HG02759 (cell line): ENCODE results near the gene COL8A1.
A peak's percentile ranks its signal among the peaks of the same experiment; 100 is the strongest.

Source experiments
- ATAC-seq: cut with Tn5 transposase; IDR thresholded peaks from one replicate; pipeline ENCODE4 v1.9.1; 2021; ENCODE audit warnings: mild to moderate bottlenecking, moderate library complexity; ENCODE audit not compliant: unreplicated experiment

Gene COL8A1

DNA sequence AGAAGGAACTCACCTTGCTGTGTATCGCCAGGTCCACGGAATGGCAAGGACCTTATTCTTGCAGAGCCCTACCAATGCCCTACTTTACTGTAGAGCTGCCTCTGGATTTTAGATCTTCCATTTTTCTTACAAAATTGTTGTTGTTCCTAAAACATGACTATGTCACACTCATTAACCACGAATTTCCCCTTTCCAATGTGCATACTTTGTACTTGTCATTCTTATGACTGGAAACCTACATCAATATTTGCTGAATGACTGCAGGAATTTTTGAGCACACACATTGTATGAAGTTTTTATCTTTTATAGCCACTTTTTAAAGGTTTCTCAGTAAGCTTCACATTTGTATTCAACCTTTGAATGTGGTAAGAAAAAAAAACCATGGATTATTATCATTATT, 143.4 kb downstream of the COL8A1 start:
- ATAC-seq = no peak

DNA sequence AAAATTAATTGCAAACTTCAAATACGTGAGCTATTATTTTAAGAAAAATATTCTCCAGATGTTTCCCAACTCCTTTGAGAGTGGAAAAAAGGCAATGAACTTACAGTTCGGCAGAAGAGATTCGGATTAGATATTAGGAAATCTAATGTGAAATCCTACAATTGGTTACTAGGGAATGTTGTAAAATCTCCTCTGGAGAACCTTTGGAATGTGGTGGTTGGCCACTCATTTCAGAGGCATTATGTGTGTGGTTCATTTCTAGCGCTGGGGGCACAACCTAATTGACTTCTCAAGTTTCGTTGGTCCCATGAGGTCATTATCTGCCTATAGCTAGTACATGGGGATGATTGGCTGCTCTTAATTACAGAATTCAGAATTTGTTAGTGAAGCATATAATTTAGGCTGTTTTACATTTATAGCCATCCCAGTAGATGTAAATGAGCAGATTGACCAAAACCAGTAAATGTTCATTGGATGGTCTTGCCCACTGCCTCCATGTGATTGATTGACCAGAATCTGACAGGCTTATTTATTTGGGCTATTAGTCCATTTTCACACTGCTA, 144.7 kb downstream of the COL8A1 start:
- no peak for ATAC-seq

DNA sequence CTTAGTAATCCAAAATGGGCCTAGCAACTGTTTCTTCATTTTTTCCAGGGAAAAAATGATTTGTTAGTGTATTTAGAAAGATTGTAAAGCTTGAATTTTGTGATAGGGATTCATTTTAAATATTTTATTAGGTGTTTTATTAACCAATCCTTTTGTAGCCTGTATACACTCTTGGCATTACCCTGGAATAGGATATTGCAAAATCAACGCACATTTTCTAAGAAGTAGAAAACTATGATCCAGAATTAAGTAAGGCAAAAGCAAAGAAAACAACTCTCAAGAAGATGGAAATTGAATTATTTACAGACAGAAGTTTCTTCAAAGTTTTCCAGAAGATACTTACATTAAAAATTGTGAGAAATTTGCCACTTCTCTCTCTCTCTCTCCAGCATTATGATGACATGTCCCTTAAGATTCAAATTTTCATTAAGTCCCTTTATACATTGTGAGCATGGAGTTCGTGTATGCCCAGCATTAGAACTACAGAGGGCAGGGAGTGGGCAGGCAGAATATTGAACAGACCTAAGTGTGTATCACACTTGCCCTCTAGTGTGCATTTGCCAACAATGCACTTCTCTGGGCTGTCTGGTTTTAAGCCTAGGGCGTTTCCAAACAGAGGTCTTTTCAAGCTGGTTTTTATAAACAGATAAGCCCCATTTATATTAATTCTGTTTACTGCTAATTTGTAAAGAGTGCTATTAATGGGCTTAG, 150.8 kb downstream of the COL8A1 start:
- peak; percentile 93 for ATAC-seq

DNA sequence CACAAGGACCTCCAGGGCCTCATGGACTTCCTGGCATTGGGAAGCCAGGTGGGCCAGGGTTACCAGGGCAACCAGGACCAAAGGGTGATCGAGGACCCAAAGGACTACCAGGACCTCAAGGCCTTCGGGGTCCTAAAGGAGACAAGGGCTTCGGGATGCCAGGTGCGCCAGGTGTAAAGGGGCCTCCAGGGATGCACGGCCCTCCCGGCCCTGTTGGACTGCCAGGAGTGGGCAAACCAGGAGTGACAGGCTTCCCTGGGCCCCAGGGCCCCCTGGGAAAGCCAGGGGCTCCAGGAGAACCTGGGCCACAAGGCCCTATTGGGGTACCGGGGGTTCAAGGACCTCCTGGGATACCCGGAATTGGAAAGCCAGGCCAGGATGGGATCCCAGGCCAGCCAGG, 156.1 kb downstream of the COL8A1 start:
- ATAC-seq = no peak

DNA sequence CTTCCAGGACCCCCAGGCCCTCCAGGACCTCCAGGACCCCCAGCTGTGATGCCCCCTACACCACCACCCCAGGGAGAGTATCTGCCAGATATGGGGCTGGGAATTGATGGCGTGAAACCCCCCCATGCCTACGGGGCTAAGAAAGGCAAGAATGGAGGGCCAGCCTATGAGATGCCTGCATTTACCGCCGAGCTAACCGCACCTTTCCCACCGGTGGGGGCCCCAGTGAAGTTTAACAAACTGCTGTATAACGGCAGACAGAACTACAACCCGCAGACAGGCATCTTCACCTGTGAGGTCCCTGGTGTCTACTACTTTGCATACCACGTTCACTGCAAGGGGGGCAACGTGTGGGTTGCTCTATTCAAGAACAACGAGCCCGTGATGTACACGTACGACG, 157.2 kb downstream of the COL8A1 start:
- no peak for ATAC-seq

DNA sequence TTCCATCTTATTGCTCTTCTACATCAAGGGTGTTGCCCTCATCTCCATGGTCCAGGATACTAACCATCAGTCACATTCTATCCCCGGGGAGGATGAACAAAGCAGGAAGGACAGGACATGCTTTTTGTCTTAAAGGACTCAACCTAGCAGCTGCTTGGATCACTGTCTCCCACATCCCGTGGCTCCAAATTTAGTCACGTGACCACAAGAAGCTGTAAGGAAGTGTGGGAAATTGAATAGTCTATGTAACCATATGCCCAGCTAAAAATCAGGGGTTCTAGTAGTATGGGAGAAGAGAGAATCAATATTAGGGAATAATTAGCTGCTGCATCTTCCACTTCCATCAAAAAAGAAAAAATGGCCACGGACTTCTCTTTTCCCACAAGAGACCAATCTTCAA, 161.0 kb downstream of the COL8A1 start:
- no peak for ATAC-seq

DNA sequence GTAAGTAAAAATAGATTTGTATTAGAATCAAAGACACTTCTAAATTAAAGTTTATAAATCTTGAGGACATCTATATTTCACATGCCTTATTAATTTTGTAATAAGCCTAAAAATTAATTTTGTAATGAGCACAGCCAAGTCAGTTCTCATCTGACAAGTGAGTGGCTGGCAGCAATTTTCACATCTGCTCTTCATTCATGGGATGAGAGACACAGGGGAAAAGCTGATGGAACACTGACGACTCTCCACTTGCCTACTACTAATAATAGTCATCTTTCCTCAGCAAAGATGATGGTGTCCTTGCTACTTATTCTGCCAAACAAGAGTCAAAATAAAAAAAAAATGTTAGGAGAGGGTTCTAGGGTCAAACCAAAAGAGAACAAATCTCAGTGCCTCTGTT, 164.9 kb downstream of the COL8A1 start:
- no peak for ATAC-seq

DNA sequence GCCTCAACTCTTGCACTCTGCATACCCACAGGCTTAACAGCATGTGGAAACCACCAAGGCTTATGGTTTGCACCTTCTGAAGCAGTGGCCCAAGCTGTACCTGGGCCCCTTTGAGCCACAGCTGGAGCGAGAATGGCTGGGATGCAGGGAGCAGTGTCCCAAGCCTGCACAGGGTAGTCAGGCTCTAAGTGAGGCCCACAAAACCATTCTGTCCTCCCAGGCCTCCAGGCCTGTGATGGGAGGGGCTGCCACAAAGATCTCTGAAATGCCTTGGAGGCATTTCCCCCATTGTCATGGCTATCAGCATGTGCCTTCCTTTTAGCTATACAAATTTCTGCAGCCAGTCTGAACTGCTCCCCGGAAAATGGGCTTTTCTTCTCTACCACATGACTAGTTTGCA, 166.8 kb downstream of the COL8A1 start:
- ATAC-seq = no peak

DNA sequence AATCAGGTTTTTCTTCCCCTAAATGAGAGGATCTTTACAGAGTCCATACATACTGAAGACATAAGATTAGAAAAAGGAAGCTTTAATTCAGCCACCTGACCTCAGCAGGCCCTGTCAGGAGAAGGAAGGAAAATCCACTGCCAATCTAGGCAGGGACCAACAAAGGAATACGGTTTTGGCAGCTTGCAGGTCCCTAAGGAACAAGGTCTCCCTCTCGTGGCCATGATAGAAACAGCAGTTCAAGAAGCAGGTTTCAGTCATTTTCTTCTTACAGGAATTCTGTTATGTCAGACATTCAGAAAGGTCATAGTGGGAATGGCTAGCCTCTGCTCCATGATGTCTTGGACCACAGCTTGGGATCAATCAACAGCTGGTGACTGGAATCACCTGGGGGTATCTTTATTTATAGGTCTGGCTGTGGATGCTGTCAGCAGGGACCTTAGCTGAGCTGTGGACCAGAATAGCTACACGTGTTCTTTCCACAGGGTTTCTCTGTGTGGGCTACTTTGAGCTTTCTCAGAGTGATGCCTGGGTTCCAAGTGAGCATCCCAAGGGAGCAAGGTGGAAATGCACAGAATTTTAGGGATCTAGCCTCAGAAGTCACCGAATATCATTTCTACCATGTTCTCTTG, 169.9 kb downstream of the COL8A1 start:
- peak; percentile 78 for ATAC-seq

DNA sequence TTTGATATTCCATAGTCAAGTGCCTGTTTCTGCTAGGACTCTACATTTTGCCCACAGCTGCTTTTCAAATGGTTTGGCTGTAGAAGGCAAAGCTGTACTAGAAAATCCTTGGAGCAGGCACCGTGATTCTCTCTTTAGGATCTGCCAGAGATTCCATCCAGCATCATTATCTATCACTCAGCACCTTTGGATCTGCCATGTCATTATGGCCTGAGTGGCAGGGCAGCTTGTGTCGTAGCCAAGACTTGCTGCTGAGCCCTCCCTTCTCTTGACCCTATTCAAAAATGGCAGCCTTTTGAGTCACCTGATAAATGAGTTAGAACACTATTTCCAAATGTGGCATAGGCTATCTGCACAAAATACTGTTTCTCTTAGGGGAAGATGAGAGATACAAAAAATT, 171.2 kb downstream of the COL8A1 start:
- no peak for ATAC-seq

DNA sequence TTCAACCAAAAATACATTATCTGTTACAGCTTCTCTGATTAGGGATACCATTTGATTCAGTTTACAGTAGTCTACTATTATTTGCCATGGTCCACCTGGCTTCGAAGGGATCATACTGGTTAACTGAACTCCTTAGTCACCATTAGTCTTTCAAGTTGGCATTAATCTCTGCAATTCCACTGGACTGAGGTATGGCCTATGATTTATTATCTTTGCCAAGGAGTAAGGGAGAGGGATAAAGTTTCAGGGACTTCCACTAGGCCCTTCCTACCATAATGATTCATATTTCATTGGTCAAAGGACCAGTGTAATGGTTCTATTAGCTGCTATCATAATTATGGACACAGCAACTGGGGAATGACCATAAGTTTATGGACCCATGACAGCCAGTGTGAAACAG, 172.0 kb downstream of the COL8A1 start:
- no peak for ATAC-seq

DNA sequence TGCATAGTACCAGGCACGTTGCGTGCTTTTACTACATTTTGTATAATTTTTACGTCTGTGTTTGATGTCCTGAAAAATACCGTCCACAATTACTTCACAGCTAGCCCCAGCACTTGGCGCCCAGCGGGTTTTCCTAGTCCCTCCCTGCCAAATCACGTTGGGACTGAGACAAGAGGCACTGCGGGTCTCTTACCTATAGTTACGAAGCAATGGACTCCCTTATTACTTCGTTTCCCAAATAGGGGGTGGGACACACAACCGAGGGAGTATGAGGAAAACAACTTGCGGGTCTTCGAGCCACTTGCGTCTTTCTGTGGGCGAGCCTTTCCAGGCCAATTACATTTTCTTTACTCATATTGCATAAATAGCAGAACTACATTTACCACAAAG, 178.6 kb downstream of the COL8A1 start:
- no peak for ATAC-seq

DNA sequence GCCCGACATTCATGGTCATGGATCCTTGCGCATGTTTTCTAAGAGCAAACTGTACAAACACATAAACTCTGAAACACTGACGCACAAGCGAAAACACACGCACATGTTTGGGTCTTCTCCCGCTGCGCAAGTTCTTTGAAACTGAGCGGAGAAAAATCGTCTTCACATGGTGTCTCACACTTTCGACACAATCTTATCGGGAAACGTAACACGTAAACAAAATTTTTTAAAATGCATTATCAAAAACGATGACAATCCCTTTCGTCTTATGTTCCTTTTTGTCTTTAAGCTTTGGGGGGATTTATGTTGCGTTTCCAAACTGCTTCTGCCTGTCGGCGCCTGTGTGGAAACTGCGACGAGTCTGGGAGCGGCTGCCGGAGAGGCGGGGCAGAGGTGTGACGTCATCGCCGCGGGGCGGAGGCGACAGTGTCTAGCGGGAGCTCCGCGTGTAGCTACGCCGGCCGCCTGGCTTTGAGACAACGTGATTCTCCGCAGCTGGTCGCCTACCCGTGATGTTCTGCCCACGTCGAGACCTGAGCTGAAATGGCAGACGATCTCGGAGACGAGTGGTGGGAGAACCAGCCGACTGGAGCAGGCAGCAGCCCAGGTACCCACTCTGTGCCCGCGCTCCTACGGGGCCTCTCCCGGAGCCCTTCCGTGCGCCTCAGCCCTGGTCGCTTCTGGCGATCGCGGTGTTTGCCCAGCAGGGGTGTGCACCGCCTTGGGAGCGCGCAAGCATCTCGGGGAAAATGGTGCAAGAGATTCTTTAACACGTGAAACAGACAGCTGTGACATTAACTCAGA, 179.2 kb downstream of the COL8A1 start, which contains the start of gene CMSS1:
Gene CMSS1 (plus strand): TSS at position 426 of the 804 bp plus-strand sequence.
- peak; percentile 98 for ATAC-seq

DNA sequence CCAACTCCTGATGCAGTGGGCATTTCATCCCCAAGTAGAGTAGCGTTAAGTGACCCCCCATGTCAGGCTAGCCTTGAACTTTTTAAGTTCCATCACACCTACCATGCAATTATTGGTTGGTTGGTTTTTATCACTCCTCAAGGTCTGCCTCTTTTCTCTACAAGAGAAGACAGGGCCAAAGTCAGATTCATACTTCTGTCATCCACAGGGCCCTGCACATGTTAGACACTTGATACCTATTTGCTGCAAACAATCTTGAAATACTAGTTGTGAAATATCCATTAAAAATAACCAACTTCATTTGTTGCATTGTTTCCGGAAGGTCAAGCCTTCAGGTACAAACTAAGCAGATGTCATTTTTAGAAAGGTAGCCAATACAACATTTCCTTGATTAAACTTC, 180.4 kb downstream of the COL8A1 start:
- no peak for ATAC-seq

DNA sequence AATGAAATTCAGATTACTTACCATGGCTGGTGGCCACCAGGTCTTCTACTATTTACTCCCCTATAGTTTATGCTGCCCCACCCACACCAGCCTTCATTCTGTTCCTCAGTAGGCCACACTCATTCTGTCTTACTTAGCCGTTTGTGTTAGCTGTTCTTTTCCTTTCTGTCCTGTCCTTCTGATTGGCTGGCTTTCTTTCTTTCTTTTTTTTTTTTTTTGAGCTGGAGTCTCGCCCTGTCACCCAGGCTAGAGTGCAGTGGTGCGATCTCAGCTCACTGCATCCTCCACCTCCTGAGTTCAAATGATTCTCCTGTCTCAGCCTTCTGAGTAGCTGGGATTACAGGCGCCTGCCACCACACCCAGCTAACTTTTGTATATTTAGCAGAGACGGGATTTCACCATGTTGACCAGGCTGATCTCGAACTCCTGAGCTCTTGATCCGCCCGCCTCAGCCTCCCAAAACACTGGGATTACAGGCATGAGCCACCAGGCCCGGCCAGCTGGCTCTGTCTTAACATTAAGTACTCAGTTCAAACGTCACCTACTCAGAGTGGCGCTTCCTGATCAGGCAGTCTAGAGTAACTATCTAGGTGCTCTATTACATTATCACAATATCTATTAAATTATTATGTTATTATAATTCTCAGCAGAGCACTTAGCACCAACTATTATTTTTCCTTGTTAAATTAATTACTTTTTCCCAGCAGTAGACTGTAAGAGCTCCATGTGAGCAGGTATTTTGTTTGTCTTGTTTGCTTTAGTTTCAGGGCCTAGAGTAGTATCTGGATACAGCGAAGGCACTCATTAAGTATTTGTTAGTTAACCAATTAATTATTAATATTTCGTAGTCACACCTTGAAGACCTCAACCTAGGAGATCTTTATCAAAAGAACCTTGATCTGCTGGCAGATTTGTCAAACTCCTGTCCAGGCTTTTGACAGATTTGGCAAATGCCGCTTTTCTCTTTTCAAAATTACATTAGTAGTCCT, 185.6 kb downstream of the COL8A1 start:
- ATAC-seq = no peak

DNA sequence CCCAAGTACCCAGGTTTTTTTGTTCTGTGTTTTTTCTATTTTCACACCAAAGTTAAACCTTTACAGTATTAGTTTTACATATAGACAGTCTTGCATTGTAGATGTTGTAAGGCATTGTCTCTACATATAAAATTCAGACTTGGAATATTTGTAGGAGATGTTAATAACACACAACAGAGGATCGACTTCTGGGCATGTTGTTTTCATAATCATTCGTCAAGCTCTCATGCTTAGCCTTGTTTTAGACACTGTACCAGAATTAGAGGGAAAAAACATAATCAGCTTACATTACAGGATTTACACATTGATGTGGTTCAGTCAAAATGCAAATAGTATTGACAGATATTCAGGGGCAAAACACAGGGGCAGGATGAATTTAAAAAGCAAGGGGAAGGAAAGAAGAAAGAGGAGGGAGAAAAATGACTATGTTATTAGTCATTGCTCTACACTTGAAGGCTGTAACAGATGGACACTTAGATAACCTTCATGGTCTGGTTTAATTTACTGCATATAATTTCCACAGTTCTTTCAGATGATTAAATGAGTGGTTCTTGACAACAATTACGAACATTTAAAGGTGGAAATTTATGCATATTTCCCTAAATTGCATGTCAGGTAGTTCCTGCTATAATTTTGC, 186.7 kb downstream of the COL8A1 start:
- ATAC-seq = no peak

DNA sequence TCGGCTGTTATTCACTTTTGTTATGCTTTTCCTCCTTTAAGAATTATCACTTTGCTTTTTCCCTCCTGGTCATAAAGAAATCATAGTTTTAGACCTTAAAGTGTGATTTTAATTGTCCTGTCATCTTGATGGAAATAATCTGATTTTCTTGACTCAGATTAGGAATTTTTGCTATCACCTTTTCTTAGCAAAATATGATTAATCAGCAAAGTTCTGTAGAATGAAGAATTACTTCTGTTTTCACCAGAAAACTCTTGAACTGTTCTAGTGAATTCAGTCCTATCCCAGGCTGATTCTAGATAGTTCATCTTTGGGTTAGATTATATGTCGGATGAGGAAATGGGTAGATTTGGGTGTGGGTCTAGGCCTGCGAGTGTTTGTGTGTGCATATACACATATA, 191.4 kb downstream of the COL8A1 start:
- ATAC-seq = no peak

DNA sequence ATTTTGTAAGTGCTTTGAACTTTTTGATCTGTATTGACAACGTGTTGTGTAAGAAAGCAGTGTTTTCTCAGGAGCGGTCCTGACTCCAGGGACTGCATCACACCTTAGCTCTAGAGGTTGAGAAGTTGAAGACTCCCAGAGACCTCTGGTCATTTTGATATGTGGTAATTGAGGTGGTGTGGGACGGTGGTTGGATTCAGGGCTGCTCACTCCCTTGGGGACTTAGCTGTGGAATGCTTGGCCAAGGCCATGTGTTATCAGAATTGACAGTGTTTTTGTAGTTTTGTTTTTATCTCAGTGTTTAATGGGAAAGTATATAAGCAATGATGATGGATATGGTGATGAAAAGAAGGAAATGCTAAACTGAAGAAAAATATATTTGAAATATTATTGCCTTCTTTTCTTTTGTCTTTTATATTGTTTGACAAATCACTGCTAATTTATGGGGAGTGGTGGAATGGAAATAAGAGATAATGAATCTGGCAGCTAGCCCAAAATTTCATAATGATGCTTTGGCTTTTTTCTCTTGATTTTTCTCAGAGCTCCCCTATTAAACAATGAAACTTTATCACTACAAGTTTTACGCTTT, 195.3 kb downstream of the COL8A1 start:
- ATAC-seq = no peak

DNA sequence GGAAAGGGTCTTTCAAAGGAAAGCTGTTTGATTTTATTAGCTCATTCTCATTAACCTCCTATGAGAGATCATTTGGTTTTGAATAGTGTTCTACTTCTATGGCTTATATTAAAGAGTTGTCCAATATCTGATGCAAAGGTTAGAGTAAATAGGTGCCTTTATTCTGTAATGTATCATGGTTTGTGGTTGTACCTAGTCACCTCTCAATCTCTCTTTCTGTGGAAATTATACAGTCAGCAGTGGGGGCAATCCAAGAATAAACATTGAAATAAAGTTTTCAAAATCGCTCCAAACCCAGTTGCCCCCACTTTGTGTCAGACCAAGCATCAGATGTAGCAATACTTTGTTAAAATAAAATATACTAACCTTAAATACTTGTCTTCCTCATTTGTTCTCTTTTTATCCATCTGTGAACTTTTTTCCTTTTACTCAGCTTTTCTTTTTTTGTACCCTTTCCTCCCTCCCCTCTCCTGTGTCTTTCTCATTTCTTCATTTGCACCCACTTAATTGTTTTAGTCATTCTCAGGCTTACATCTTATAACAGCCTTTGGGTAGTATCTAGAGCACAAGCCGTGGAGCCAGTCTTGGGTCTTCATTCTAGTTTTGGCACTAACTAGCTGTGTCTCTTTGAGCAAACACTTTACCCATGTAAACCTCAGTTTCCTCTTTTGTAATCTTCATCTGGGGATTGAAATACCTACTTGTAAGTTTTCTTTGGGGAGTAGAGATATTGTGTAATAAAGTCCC, 196.0 kb downstream of the COL8A1 start:
- ATAC-seq = no peak
